ENCODE data around the gene ATP10D.

The ATP10D gene

DNA sequence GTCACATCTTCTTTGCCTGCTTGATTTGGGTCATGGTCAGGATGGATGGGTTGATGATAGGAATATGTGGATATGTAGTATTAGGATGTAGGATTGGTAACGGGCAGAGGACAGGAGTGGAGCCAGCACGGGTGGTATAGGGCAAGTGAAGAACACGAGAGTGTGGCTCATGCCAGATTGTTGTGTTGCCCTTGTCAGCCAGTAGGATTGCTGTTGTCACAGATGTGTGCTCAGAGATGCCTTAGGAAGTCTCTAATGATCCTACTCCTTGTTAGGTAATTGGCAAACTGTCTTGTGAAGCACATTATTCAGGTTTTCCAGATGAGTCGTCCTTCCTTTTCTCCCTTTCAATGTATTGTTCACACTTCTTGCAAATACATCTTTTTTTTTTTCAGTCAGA is 5.5 kb downstream of the ATP10D start:
- Histone ChIP-seq H3K4me3 (ENCODE audit: low read depth in 1 of 2, low read length in 2 of 2) (no peak overlapping the region), H3K4me1 (ENCODE audit: insufficient read depth, low read length) (peaks cover 21% of the 10 kb centered on the region), H3K9me3 (ENCODE audit: low read length) (no peaks in the 10 kb centered on the region), H3K9ac (ENCODE audit: low read length) (no peak overlapping the region), H3K36me3 (ENCODE audit: insufficient read depth, low read length) (no peaks in the 10 kb centered on the region), H3K27ac (ENCODE audit: low read depth, low read length) (no peak overlapping the region), H3K27me3 (ENCODE audit: control insufficient read depth in 1 of 2, insufficient read depth in 2 of 2, low read length in 2 of 2) (no peaks in the 10 kb centered on the region)

DNA sequence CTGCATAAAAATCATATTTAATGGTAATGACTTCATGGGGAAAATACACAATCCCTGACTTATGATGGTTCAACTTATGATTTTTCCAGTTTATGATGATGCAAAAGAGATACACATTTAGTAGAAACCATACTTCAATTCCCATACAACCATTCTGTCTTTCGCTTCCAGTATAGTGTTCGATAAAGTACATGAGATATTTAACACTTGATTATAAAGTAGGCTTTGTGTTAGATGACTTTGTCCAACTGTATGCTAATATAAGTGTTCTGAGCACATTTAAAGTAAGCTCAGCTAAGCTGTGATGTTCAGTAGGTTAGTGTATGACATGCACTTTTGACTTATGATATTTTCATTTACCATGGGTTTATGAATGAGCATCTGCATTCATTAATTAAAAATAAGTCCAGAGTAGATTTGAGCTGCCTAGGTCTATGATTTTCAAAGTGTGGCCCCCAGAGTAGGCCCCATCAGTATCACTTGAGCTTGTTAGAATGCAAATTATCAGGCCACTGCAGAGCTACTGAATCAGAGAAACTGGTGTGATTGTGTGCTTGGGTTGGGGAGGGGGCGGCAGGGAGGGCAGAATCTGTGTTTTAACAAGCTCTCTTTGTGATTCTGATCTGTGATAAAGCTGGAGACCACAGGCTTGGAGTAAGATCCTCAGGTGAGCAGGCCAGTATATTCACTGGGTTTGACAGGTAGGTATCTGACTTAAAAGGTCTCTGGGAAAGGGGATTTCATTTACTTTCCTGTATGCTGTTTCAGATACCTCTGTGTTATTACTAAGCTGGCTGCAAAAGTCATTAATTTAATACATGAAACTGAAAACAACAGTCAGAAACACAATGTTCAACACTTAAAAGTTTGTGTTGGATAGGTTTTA is 8.4 kb downstream of the ATP10D start:
- peaks cover 12% of the 10 kb centered on the region for H3K4me1 ChIP-seq (ENCODE audit: insufficient read depth, low read length)
- no peak overlapping the region for H3K27ac ChIP-seq (ENCODE audit: low read depth, low read length)
- H3K36me3 ChIP-seq (ENCODE audit: insufficient read depth, low read length), result no peaks in the 10 kb centered on the region
- H3K27me3 ChIP-seq (ENCODE audit: control insufficient read depth in 1 of 2, insufficient read depth in 2 of 2, low read length in 2 of 2), result no peaks in the 10 kb centered on the region
- no peak overlapping the region for H3K4me3 ChIP-seq (ENCODE audit: low read depth in 1 of 2, low read length in 2 of 2)
- no peak overlapping the region for H3K9ac ChIP-seq (ENCODE audit: low read length)
- H3K9me3 ChIP-seq (ENCODE audit: low read length), result no peaks in the 10 kb centered on the region

DNA sequence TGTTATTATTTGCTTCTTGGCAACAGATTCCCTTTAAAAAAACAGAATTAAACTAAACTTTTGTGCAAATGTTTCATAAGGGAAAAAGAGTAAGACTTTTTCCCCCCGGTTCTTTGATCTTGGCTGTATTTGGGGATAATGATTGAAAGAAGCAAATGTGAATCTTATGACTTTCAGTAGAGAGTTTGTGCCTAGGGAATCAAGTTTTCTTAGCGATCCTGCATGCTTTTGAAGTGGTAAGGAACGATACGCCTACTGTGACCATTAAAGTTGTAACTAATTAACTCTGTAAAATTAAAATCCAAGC is 9.0 kb downstream of the ATP10D start:
- Histone ChIP-seq H3K27ac (ENCODE audit: low read depth, low read length) (no peak overlapping the region), H3K4me3 (ENCODE audit: low read depth in 1 of 2, low read length in 2 of 2) (no peak overlapping the region), H3K27me3 (ENCODE audit: control insufficient read depth in 1 of 2, insufficient read depth in 2 of 2, low read length in 2 of 2) (no peaks in the 10 kb centered on the region), H3K4me1 (ENCODE audit: insufficient read depth, low read length) (peaks cover 16% of the 10 kb centered on the region), H3K9ac (ENCODE audit: low read length) (no peak overlapping the region), H3K36me3 (ENCODE audit: insufficient read depth, low read length) (no peaks in the 10 kb centered on the region), H3K9me3 (ENCODE audit: low read length) (no peaks in the 10 kb centered on the region)

DNA sequence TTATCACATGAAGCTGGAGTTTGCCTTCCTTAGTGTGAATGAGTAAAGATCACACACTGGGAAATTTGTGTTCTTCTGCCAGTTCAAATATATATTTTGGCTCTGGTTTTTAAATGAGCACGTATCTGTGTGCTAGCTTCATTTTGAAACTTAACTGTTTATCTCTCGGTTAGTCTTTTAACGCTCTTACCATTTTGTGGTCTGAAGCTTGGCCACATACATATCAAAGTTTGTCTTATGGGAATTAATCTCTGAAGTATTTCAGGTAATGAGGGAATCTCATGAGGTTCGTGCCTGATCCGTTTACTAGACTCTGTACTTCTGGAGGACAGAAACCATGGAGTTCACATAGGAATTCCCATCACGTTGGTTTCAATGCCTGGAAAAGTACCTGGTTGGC is 13.8 kb downstream of the ATP10D start:
- H3K9me3 ChIP-seq (ENCODE audit: low read length), result no peaks in the 10 kb centered on the region
- H3K4me3 ChIP-seq (ENCODE audit: low read depth in 1 of 2, low read length in 2 of 2), result no peak overlapping the region
- H3K27me3 ChIP-seq (ENCODE audit: control insufficient read depth in 1 of 2, insufficient read depth in 2 of 2, low read length in 2 of 2), result no peaks in the 10 kb centered on the region
- no peak overlapping the region for H3K9ac ChIP-seq (ENCODE audit: low read length)
- H3K36me3 ChIP-seq (ENCODE audit: insufficient read depth, low read length), result no peaks in the 10 kb centered on the region
- no peak overlapping the region for H3K27ac ChIP-seq (ENCODE audit: low read depth, low read length)
- peaks cover 14% of the 10 kb centered on the region for H3K4me1 ChIP-seq (ENCODE audit: insufficient read depth, low read length)

- Histone ChIP-seq H3K4me1 (ENCODE audit: insufficient read depth, low read length) (peaks cover 14% of the 10 kb centered on the region), H3K9me3 (ENCODE audit: low read length) (no peaks in the 10 kb centered on the region), H3K36me3 (ENCODE audit: insufficient read depth, low read length) (no peaks in the 10 kb centered on the region), H3K27me3 (ENCODE audit: control insufficient read depth in 1 of 2, insufficient read depth in 2 of 2, low read length in 2 of 2) (no peaks in the 10 kb centered on the region), H3K27ac (ENCODE audit: low read depth, low read length) (no peak overlapping the region), H3K4me3 (ENCODE audit: low read depth in 1 of 2, low read length in 2 of 2) (no peak overlapping the region), H3K9ac (ENCODE audit: low read length) (no peak overlapping the region)
These were observed 14.6 kb downstream of the ATP10D start for GRCh38 chr4:47499700-47500099.

DNA sequence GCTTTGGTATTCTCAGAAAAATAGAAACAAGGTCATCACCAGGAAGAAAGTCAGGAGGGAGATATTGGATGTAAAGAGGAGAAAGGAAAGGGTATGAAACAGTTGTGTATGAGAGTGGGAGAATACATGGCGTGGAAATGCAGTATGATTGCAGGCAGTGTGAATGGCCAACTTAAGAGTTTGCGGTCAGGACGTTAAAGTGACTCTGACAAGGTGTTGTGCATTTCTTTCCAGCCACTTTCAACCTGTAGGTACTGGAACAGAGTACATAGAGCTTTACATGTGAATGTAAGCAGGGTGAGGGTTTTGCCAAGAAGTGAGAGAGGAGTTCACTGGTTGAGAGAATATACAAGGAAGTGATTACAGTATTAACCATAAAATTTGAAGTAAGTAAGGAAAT is 15.7 kb downstream of the ATP10D start:
- H3K27me3 ChIP-seq (ENCODE audit: control insufficient read depth in 1 of 2, insufficient read depth in 2 of 2, low read length in 2 of 2), result no peaks in the 10 kb centered on the region
- H3K4me3 ChIP-seq (ENCODE audit: low read depth in 1 of 2, low read length in 2 of 2), result no peak overlapping the region
- peaks cover 14% of the 10 kb centered on the region for H3K4me1 ChIP-seq (ENCODE audit: insufficient read depth, low read length)
- H3K36me3 ChIP-seq (ENCODE audit: insufficient read depth, low read length), result no peaks in the 10 kb centered on the region
- H3K9ac ChIP-seq (ENCODE audit: low read length), result no peak overlapping the region
- H3K27ac ChIP-seq (ENCODE audit: low read depth, low read length), result no peak overlapping the region
- H3K9me3 ChIP-seq (ENCODE audit: low read length), result no peaks in the 10 kb centered on the region

DNA sequence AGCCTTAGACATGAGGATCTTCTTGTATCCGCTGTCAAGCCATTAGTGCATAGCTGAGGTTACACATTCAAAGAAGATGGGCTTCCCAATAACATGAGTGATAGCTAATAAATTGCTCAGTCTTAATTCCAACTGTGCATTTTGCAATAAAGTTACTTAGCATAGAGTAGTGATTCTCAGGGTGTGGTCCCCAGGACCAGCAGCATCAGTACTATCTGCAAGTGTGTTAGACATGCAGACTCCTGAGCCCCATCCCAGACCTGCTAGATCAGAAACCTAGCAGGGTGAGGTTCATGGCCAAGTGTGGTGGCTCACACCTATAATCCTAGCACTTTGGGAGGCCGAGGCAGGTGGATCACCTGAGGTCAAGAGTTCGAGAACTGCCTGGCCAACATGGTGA is 20.1 kb downstream of the ATP10D start:
- H3K9ac ChIP-seq (ENCODE audit: low read length), result no peak overlapping the region
- H3K27me3 ChIP-seq (ENCODE audit: control insufficient read depth in 1 of 2, insufficient read depth in 2 of 2, low read length in 2 of 2), result no peaks in the 10 kb centered on the region
- no peaks in the 10 kb centered on the region for H3K36me3 ChIP-seq (ENCODE audit: insufficient read depth, low read length)

DNA sequence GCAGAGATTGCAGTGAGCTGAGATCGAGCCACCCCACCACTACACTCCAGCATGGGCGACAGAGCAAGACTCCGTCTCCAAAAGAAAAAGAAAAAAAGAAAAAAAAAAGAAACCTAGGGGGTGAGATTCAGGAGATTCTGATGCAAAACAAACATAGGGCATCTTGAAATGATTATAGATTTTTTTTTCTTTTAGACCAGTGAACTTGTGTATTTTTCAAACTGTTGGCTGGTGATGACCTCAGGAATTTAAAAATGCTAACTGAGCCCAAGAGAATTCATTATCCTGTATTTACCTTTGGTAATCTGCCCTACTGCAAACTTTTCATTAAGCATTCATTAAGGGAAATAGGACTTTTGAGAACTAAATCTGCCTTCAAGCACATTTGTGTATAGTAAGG is 20.6 kb downstream of the ATP10D start:
- Histone ChIP-seq H3K27ac (ENCODE audit: low read depth, low read length) (no peak overlapping the region), H3K9me3 (ENCODE audit: low read length) (no peaks in the 10 kb centered on the region), H3K36me3 (ENCODE audit: insufficient read depth, low read length) (no peaks in the 10 kb centered on the region), H3K4me3 (ENCODE audit: low read depth in 1 of 2, low read length in 2 of 2) (no peak overlapping the region), H3K4me1 (ENCODE audit: insufficient read depth, low read length) (peaks cover 7% of the 10 kb centered on the region), H3K27me3 (ENCODE audit: control insufficient read depth in 1 of 2, insufficient read depth in 2 of 2, low read length in 2 of 2) (no peaks in the 10 kb centered on the region), H3K9ac (ENCODE audit: low read length) (no peak overlapping the region)

More for the DNA sequence above, 20.1 kb downstream of the ATP10D start:
- H3K27ac ChIP-seq (ENCODE audit: low read depth, low read length), result no peak overlapping the region
- no peaks in the 10 kb centered on the region for H3K9me3 ChIP-seq (ENCODE audit: low read length)
- peaks cover 2% of the 10 kb centered on the region for H3K4me1 ChIP-seq (ENCODE audit: insufficient read depth, low read length)
- H3K4me3 ChIP-seq (ENCODE audit: low read depth in 1 of 2, low read length in 2 of 2), result no peak overlapping the region

GRCh38 chr4:47510506-47511143 is 25.6 kb downstream of the ATP10D start:
- Histone ChIP-seq H3K9me3 (ENCODE audit: low read length) (no peaks in the 10 kb centered on the region), H3K27ac (ENCODE audit: low read depth, low read length) (no peak overlapping the region), H3K9ac (ENCODE audit: low read length) (no peak overlapping the region), H3K4me1 (ENCODE audit: insufficient read depth, low read length) (peaks cover 10% of the 10 kb centered on the region), H3K4me3 (ENCODE audit: low read depth in 1 of 2, low read length in 2 of 2) (no peak overlapping the region), H3K27me3 (ENCODE audit: control insufficient read depth in 1 of 2, insufficient read depth in 2 of 2, low read length in 2 of 2) (no peaks in the 10 kb centered on the region), H3K36me3 (ENCODE audit: insufficient read depth, low read length) (peaks cover 19% of the 10 kb centered on the region)

DNA sequence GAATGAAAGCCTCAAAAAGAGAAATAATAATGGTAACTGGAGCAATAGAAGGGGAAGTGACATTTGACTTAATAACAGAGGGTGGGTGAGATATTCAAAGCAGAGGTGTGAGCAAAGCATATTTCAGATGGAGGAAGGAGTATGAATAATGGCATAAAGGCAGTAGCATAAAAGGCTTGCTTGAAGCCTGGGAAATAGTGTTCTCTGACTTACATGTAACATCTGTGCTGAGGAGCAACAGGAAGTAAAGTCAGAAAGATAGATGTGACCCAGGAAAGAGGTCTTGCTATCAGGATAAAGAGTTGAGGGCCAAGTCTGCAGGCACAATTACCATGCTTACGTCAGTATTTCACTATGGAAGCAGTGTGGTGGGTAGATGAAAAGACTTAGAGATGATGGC is 28.4 kb downstream of the ATP10D start:
- no peaks in the 10 kb centered on the region for H3K9me3 ChIP-seq (ENCODE audit: low read length)
- peaks cover 10% of the 10 kb centered on the region for H3K4me1 ChIP-seq (ENCODE audit: insufficient read depth, low read length)
- H3K9ac ChIP-seq (ENCODE audit: low read length), result no peak overlapping the region
- peaks cover 19% of the 10 kb centered on the region for H3K36me3 ChIP-seq (ENCODE audit: insufficient read depth, low read length)
- no peak overlapping the region for H3K27ac ChIP-seq (ENCODE audit: low read depth, low read length)
- H3K27me3 ChIP-seq (ENCODE audit: control insufficient read depth in 1 of 2, insufficient read depth in 2 of 2, low read length in 2 of 2), result no peaks in the 10 kb centered on the region
- H3K4me3 ChIP-seq (ENCODE audit: low read depth in 1 of 2, low read length in 2 of 2), result no peak overlapping the region

DNA sequence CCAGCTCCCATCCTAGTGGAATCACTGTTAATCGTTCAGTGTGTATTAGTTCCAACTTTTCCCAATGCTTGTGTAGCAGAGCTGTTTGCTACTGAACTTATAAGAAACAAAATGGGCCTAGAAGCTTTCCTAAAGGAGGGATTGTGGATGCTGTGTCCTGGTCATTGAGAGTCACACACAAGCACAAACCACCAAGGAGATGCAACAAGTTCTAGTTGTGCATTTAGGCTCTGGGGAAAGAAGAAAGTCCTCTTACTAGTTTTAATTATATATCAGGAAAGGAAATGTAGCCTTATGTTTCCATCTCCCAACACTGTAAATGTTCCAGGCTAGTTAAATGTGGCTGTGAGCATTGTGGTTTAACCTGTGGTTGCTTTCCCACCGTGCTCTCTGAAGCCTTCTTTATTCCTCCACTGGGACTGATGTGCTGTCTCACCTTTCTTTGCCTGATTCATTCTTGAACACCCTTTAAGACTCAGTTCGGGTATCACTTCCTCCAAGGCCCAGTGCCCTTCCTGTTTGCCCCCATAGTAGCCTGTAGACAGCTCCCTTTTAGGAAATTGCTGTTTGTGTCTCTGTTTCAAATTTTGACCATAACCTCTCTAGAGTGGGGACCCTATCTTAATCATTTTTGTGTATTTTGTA is 34.3 kb downstream of the ATP10D start:
- no peak overlapping the region for H3K4me3 ChIP-seq (ENCODE audit: low read depth in 1 of 2, low read length in 2 of 2)
- H3K27me3 ChIP-seq (ENCODE audit: control insufficient read depth in 1 of 2, insufficient read depth in 2 of 2, low read length in 2 of 2), result no peaks in the 10 kb centered on the region
- no peaks in the 10 kb centered on the region for H3K4me1 ChIP-seq (ENCODE audit: insufficient read depth, low read length)
- no peak overlapping the region for H3K27ac ChIP-seq (ENCODE audit: low read depth, low read length)
- no peak overlapping the region for H3K9ac ChIP-seq (ENCODE audit: low read length)
- H3K36me3 ChIP-seq (ENCODE audit: insufficient read depth, low read length), result peaks cover 17% of the 10 kb centered on the region
- no peaks in the 10 kb centered on the region for H3K9me3 ChIP-seq (ENCODE audit: low read length)

Measured in muscle layer of colon (tissue), 2 donors.